GM19452 (cell line): Measurements from ENCODE around the gene ZNF862.

ENCODE experiments used
- ATAC-seq: cut with Tn5 transposase; IDR thresholded peaks from one replicate; pipeline ENCODE4 v1.9.1; 2021; ENCODE audit not compliant: unreplicated experiment

ZNF862 gene

DNA sequence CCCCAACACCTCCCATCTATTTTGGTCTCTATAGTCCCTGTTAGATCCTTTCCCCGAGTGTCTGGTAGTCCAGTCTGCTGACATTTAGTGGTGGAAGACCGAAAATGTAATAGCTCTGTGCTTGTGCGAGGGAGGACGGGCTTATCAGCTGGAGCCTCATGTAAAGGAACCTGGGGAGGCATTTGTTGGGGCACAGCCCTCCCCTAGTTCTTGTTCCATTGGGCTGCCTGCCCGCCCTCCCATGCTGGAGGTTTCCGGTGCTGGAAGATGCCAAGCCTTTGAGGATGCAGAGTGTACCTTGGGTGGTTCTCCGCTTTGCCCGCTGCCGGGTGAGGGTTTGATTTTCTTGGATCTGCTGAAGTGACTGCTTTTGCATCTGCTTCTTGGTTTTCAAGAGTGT, 5.4 kb downstream of the ZNF862 start:
- ATAC-seq = no peak

- ATAC-seq = no peak
Observed at GRCh38 chr7:149844445-149844844, 6.3 kb downstream of the ZNF862 start.

- ATAC-seq = no peak
Observed at GRCh38 chr7:149845257-149845980, 7.2 kb downstream of the ZNF862 start.

DNA sequence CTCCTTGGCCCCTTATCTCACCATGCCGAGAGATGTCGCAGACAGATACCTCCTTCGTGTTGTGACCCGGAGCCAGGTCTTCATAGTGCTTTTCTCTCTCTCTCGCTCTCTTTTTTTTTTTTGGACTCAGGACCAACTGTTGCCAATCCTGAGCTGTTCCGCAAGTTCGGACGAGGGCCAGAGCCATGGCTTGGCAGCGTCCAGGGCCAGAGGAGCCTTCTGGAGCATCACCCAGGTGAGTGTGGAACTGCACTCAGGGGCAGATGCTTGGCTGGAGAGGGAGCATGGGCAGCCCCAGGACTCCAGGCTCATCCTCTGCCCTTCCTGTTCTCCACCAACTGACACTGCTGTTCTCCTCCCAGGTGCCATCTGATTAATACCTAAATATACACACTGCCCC, 7.8 kb downstream of the ZNF862 start:
- ATAC-seq = no peak

- ATAC-seq = peak; percentile 70
Observed at GRCh38 chr7:149846436-149847046, 8.4 kb downstream of the ZNF862 start.

DNA sequence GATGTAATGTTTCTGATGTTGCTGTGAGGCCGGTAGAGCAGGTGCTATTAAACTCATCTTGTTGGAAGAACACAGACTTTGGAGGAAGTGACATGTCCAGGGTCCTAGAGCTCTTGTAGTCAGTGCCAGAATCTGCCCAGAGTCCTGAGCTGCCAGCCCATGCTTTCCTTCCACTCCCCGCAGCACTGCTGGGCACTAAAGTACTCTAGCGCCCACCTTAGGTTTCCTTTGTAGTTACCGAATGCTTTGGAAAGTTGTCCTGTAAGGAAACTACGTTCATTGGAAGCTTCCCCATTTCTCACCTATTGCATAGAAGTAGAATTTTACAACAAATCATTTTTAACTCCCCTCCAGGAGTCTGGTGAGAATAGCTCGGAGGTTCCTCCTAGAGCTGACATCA, 11.0 kb downstream of the ZNF862 start:
- no peak for ATAC-seq

DNA sequence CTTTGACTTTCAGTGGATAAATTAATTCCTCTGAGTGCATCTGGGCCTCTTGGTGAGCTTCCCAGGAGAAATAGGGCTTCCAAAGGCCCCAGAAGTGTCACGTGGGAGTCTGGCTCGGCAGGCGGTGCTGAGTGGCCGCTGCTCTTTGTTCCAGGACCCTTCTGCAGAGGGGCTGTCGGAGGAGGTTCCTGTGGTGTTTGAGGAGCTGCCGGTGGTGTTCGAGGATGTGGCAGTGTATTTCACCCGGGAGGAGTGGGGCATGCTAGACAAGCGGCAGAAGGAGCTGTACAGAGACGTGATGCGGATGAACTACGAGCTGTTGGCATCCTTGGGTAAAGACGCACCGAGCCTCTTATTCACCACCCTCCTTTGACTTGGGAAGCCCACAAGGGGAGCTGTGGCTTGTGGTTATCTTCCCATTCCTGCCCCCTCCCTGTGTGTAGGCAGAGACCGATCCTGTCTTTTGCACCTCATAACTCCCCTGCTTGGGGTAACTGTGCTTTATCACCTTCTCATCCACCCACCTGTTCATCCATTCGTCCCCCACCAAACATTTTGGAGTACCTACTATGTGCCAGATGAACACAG, 11.9 kb downstream of the ZNF862 start:
- no peak for ATAC-seq

GRCh38 chr7:149850716-149851115, 12.5 kb downstream of the ZNF862 start:
- ATAC-seq = no peak

GRCh38 chr7:149851449-149851848, 13.3 kb downstream of the ZNF862 start:
- ATAC-seq = no peak

GRCh38 chr7:149853157-149853556, 15.0 kb downstream of the ZNF862 start:
- no peak for ATAC-seq

GRCh38 chr7:149854611-149855360, 16.6 kb downstream of the ZNF862 start:
- no peak for ATAC-seq

GRCh38 chr7:149855361-149856305, 17.5 kb downstream of the ZNF862 start:
- ATAC-seq = no peak

DNA sequence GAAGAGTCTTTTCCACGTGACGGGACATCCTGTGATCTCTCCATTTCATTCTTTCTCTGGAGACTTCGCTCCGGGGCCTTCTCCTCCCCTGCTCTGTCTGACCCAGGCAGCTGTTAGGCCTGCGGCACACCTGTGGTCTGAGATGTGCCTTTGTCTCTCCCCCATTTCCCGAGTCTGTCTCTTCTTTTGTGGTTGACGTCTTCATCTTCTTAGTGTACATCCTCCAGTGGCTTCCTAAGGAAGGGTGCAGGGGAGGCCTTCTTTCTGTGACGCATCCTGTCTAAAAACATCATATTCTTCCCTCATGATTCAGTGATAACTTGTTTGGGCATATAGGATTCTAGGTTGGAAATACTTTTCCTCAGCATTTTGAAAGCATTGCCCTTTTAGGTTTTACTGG, 18.4 kb downstream of the ZNF862 start:
- no peak for ATAC-seq

DNA sequence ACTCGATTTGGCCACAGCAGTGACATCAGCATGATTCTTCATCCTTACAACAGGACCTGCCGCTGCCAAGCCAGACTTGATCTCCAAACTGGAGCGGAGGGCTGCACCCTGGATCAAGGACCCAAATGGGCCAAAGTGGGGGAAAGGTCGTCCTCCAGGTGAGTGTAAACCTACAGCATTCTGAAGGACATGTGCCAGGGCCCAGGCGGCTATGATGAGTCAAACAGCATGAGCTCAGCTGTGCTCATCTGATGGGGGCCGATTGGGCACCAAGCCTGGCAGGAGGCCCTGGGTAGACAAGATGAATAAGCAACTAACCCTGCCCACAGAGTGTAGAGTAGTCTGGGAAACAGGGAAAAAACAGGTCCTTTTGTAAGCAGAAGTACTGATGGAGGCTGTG, 21.2 kb downstream of the ZNF862 start:
- no peak for ATAC-seq

DNA sequence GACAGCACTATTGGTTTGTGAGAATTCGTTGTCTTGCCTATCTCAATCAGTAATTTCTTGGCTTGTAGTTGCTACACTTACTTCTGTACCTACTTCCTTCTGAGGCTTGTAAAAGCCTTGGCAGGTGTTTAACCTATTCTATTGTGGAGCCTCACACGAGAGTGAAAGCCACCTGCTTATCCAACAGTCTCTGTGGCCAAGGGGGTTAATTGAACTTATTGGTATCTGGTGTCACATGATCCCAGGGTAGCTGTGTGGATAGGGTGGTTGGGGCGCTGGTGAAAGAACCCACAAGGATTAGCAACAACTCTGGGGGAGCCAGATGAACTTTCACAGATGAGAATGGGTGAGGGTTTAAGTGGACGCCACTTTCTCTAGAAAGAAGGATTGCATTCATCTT, 21.7 kb downstream of the ZNF862 start:
- no peak for ATAC-seq

- no peak for ATAC-seq
Observed at GRCh38 chr7:149860821-149861727, 22.9 kb downstream of the ZNF862 start.

GRCh38 chr7:149861728-149862045, 23.5 kb downstream of the ZNF862 start:
- no peak for ATAC-seq

DNA sequence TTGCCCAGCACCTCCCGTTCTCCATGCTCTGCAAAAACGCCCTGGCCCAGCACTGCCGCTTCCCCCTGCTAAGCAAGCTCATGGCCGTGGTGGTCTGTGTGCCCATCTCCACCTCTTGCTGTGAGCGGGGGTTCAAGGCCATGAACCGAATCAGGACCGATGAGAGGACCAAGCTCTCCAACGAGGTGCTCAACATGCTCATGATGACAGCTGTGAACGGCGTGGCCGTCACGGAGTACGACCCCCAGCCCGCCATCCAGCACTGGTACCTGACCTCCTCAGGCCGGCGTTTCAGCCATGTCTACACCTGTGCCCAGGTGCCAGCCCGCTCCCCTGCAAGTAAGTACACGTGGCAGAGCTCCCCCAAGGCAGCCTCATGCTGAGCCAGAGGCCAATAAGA, 24.0 kb downstream of the ZNF862 start:
- ATAC-seq = no peak

GRCh38 chr7:149863500-149863899, 25.3 kb downstream of the ZNF862 start:
- no peak for ATAC-seq

DNA sequence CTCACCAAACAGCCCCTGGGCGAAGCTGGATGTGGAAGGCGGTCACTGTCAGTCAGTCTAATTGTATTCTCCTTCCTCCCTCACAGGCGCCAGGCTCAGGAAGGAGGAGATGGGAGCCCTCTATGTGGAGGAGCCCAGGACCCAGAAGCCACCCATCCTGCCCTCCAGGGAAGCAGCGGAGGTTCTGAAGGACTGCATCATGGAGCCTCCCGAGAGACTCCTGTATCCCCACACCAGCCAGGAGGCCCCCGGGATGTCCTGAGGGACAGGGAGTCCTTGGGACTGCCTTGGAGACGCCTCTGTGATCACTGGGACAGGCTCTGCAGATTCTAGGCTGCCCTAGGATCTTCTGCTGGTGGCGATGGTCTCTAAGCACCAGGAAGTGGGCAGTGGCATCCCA, 25.8 kb downstream of the ZNF862 start:
- no peak for ATAC-seq
